ENCODE results near the gene RUNDC3A. TPM values are rescaled to one million over a fixed set of nuclear protein-coding genes. Genes with fewer than 3 reads are reported as not detected.
"Not testable (repeated sequence)": the region's sequence is repeated elsewhere in the genome, so short reads cannot be mapped to it uniquely, and the experiment has no call there.

Gene RUNDC3A
- total RNA-seq, 1 donor from 2014 or later, result 0.58 TPM

- no peak overlapping the region for H3K9ac ChIP-seq
- peaks cover 21% of the 10 kb centered on the region for H3K27me3 Mint-ChIP-seq (ENCODE audit: insufficient read depth, low read depth)
These were observed 54.1 kb downstream of the RUNDC3A start for GRCh38 chr17:44362459-44362948.

GRCh38 chr17:44362949-44363612, 54.7 kb downstream of the RUNDC3A start:
- Histone ChIP-seq H3K36me3 (no peaks in the 10 kb centered on the region), H3K4me1 (peaks cover 30% of the 10 kb centered on the region), H3K4me2 (peak overlapping the region; percentile 96), H3K27me3 (peaks cover 33% of the 10 kb centered on the region), H3F3A (ENCODE audit: low read depth) (peaks cover 26% of the 10 kb centered on the region), H2AFZ (replicated peaks) (peak overlapping the region; percentile 66), H4K20me1 (ENCODE audit: low read depth) (peaks cover 49% of the 10 kb centered on the region), H3K9ac (peak overlapping the region; percentile 69), H3K9me3 (ENCODE audit: low read depth) (no peaks in the 10 kb centered on the region), H3K4me3 (peak overlapping the region; percentile 94), H3K27ac (no peak overlapping the region), H3K79me2 (ENCODE audit: low read depth) (peaks cover 54% of the 10 kb centered on the region)
- Mint-ChIP-seq H3K27ac (no peak overlapping the region), H3K4me3 (peak overlapping the region; percentile 91), H3K27me3 (ENCODE audit: insufficient read depth, low read depth) (peaks cover 21% of the 10 kb centered on the region), H3K36me3 (peaks cover 2% of the 10 kb centered on the region), H3K9me3 (no peaks in the 10 kb centered on the region), H3K4me1 (peaks cover 31% of the 10 kb centered on the region)
- no peak for TF ChIP-seq EZH2 (IDR thresholded peaks at IDR 0.05)
- no peak for TF ChIP-seq CTCF (IDR thresholded peaks at IDR 0.05)
- no peak for TF ChIP-seq EZH2phosphoT487 (IDR thresholded peaks at IDR 0.05)
- peak; percentile 63 for DNase-seq (ENCODE audit: low spot score)

More at GRCh38 chr17:44362459-44362948, 54.1 kb downstream of the RUNDC3A start:
- Histone ChIP-seq H3K4me3 (peak overlapping the region; percentile 94), H3K27me3 (peaks cover 33% of the 10 kb centered on the region), H3F3A (ENCODE audit: low read depth) (peaks cover 26% of the 10 kb centered on the region), H4K20me1 (ENCODE audit: low read depth) (peaks cover 55% of the 10 kb centered on the region), H3K4me1 (peaks cover 30% of the 10 kb centered on the region), H2AFZ (replicated peaks) (no peak overlapping the region), H3K79me2 (ENCODE audit: low read depth) (peaks cover 58% of the 10 kb centered on the region), H3K9me3 (ENCODE audit: low read depth) (no peaks in the 10 kb centered on the region), H3K36me3 (no peaks in the 10 kb centered on the region), H3K4me2 (peak overlapping the region; percentile 96), H3K27ac (no peak overlapping the region)
- peaks cover 31% of the 10 kb centered on the region for H3K4me1 Mint-ChIP-seq
- H3K9me3 Mint-ChIP-seq, result no peaks in the 10 kb centered on the region
- DNase-seq (ENCODE audit: low spot score), result peak; percentile 36
- peaks cover 2% of the 10 kb centered on the region for H3K36me3 Mint-ChIP-seq
- TF ChIP-seq EZH2phosphoT487 (IDR thresholded peaks at IDR 0.05) (no peak), CTCF (IDR thresholded peaks at IDR 0.05) (no peak), EZH2 (IDR thresholded peaks at IDR 0.05) (no peak)
- H3K4me3 Mint-ChIP-seq, result peak overlapping the region; percentile 91
- H3K27ac Mint-ChIP-seq, result no peak overlapping the region

GRCh38 chr17:44363613-44364159, 55.3 kb downstream of the RUNDC3A start, which contains the start of gene FAM171A2:
Gene FAM171A2, minus strand, starts transcription at chr17:44363853. Its CDS starts 139 bp downstream, at chr17:44363714.
- peaks cover 31% of the 10 kb centered on the region for H3K4me1 Mint-ChIP-seq
- no peak for TF ChIP-seq EZH2phosphoT487 (IDR thresholded peaks at IDR 0.05)
- TF ChIP-seq CTCF (IDR thresholded peaks at IDR 0.05), result peak; percentile 75
- Histone ChIP-seq H3K4me3 (peak within 1 kb of the TSS; percentile 94), H2AFZ (replicated peaks) (peak within 1 kb of the TSS; percentile 92), H3K4me1 (peaks cover 30% of the 10 kb centered on the region), H3F3A (ENCODE audit: low read depth) (peaks cover 26% of the 10 kb centered on the region), H3K27me3 (peaks cover 33% of the 10 kb centered on the region), H3K4me2 (peak within 1 kb of the TSS; percentile 96), H3K27ac (no peak within 1 kb of the TSS), H3K9ac (peak within 1 kb of the TSS; percentile 69), H3K79me2 (ENCODE audit: low read depth) (peaks cover 48% of the 10 kb centered on the region), H4K20me1 (ENCODE audit: low read depth) (peaks cover 43% of the 10 kb centered on the region), H3K36me3 (no peaks in the 10 kb centered on the region), H3K9me3 (ENCODE audit: low read depth) (no peaks in the 10 kb centered on the region)
- H3K27ac Mint-ChIP-seq, result peak within 1 kb of the TSS; percentile 93
- peak; percentile 93 for DNase-seq (ENCODE audit: low spot score)
- H3K36me3 Mint-ChIP-seq, result peaks cover 2% of the 10 kb centered on the region
- H3K4me3 Mint-ChIP-seq, result peak within 1 kb of the TSS; percentile 93
- peaks cover 20% of the 10 kb centered on the region for H3K27me3 Mint-ChIP-seq (ENCODE audit: insufficient read depth, low read depth)
- no peaks in the 10 kb centered on the region for H3K9me3 Mint-ChIP-seq

- Histone ChIP-seq H3K79me2 (ENCODE audit: low read depth) (peaks cover 34% of the 10 kb centered on the region), H3K27me3 (peaks cover 33% of the 10 kb centered on the region), H3F3A (ENCODE audit: low read depth) (peaks cover 26% of the 10 kb centered on the region), H3K4me1 (peaks cover 27% of the 10 kb centered on the region), H4K20me1 (ENCODE audit: low read depth) (peaks cover 30% of the 10 kb centered on the region)
- not testable (repeated sequence) for H3K27ac Mint-ChIP-seq; H3K36me3 ChIP-seq; H3K27ac ChIP-seq; H3K36me3 Mint-ChIP-seq; H3K4me3 ChIP-seq; DNase-seq (ENCODE audit: low spot score); H3K9me3 Mint-ChIP-seq; H2AFZ ChIP-seq (replicated peaks); H3K9me3 ChIP-seq (ENCODE audit: low read depth); H3K9ac ChIP-seq; H3K4me2 ChIP-seq
- peak overlapping the region; percentile 93 for H3K4me3 Mint-ChIP-seq
- peaks cover 26% of the 10 kb centered on the region for H3K27me3 Mint-ChIP-seq (ENCODE audit: insufficient read depth, low read depth)
- H3K4me1 Mint-ChIP-seq, result peaks cover 28% of the 10 kb centered on the region
These were observed 56.6 kb downstream of the RUNDC3A start for GRCh38 chr17:44365051-44365450.
